Endothelial cell of umbilical vein (primary cell): ENCODE results near the gene SPDYC. TPM values are rescaled to one million over a fixed set of nuclear protein-coding genes. Genes with fewer than 3 reads are reported as not detected.
A peak's percentile ranks its signal among the peaks of the same experiment; 100 is the strongest.

Experiments used
- BruUV-seq: library from RNA; stranded (reverse); fragments of 400-500 nt; replicated peaks from 2 replicates; lab custom pipeline; 2021; lab: Mats Ljungman, UMichigan
- CTCF ChIA-PET: fragments of 300-600, 350-600 bp; sonication (Branson Sonifier 250); formaldehyde crosslinking; loops from one replicate; lab custom pipeline; 2021; ENCODE audit warnings: antibody characterized with exemption, inconsistent platforms; lab: Charles Lee
- POLR2A ChIA-PET: fragments of 300-600, 350-600 bp; sonication (Branson Sonifier 250); formaldehyde crosslinking; loops from one replicate; lab custom pipeline; 2021; ENCODE audit warnings: antibody characterized with exemption, inconsistent platforms; lab: Charles Lee
- DNase-seq: peaks from one replicate; pipeline ENCODE4 v3.0.0-alpha.2; 2011; ENCODE audit warnings: low read depth, low spot score
- FAIRE-seq: peaks from 2 replicates; lab custom pipeline; 2011; peaks lifted over from hg19 to GRCh38; lab: Jason Lieb, UNC
- H2AFZ ChIP-seq: 2 replicates; pipeline ENCODE4 v1.6.0; 2012; ENCODE audit warnings: low read depth, low read length, control low read depth, inconsistent platforms
- H3K27ac ChIP-seq: 2 replicates; pipeline ENCODE4 v1.5.1; 2011; ENCODE audit warnings: low read depth, mild to moderate bottlenecking, control low read depth, low read length, moderate library complexity; ENCODE audit not compliant: insufficient read depth
- H3K27me3 ChIP-seq, 2 experiments: 2 replicates each; pipeline versions ENCODE4 v1.6.0 to v1.6.1; 2011; ENCODE audit warnings: low read length in 2 of 2, mixed read lengths in 1 of 2; ENCODE audit not compliant: control insufficient read depth in 2 of 2, insufficient read depth in 2 of 2
- H3K36me3 ChIP-seq, 2 experiments: 2 replicates in 1 of 2; 3 replicates in 1 of 2; pipeline ENCODE4 v1.5.1; 2011; ENCODE audit warnings: low read length in 2 of 2, mild to moderate bottlenecking in 1 of 2, moderate library complexity in 1 of 2; ENCODE audit not compliant: control insufficient read depth in 2 of 2, insufficient read depth in 2 of 2; ENCODE audit errors: extremely low read depth in 1 of 2
- H3K4me1 ChIP-seq: 3 replicates; pipeline ENCODE4 v1.5.1; 2011; ENCODE audit warnings: mild to moderate bottlenecking, low read length; ENCODE audit not compliant: control insufficient read depth, insufficient read depth; ENCODE audit errors: extremely low read depth
- H3K4me2 ChIP-seq: 2 replicates; pipeline ENCODE4 v1.6.1; 2011; ENCODE audit warnings: low read length, control low read depth, mixed read lengths; ENCODE audit not compliant: insufficient read depth
- H3K4me3 ChIP-seq, 3 experiments: fragments of 200-600 bp in 1 of 3; sonication (generic), shearing (Covaris generic) in 1 of 3; replicated peaks in 1 of 3; 2 replicates each; pipeline ENCODE4 v1.5.1; 2011 to 2016; ENCODE audit warnings: control low read depth in 3 of 3, low read length in 3 of 3, mild to moderate bottlenecking in 2 of 3, inconsistent platforms in 1 of 3, low read depth in 1 of 3, moderate library complexity in 1 of 3; ENCODE audit not compliant: insufficient read depth in 1 of 3
- H3K79me2 ChIP-seq: 2 replicates; pipeline ENCODE4 v1.6.0; 2012; ENCODE audit warnings: low read length, inconsistent platforms; ENCODE audit not compliant: control insufficient read depth, insufficient read depth
- H3K9ac ChIP-seq: replicated peaks from 2 replicates; pipeline ENCODE3; 2011; ENCODE audit warnings: low read length, control low read depth; ENCODE audit not compliant: insufficient read depth; ENCODE audit errors: extremely low read depth
- H3K9me1 ChIP-seq: replicated peaks from 3 replicates; pipeline ENCODE4 v1.6.0; 2011; ENCODE audit warnings: mild to moderate bottlenecking, low read length; ENCODE audit not compliant: control insufficient read depth, insufficient read depth; ENCODE audit errors: extremely low read depth
- H3K9me3 ChIP-seq: replicated peaks from 2 replicates; pipeline ENCODE4 v1.5.1; 2012; ENCODE audit warnings: low read length, inconsistent platforms; ENCODE audit not compliant: control insufficient read depth, insufficient read depth
- H4K20me1 ChIP-seq: replicated peaks from 2 replicates; pipeline ENCODE3; 2011; ENCODE audit warnings: mild to moderate bottlenecking, low read length; ENCODE audit not compliant: control insufficient read depth, insufficient read depth; ENCODE audit errors: extremely low read depth
- EZH2 ChIP-seq: IDR thresholded peaks from 2 replicates; pipeline ENCODE4 v1.6.1; 2012; ENCODE audit warnings: borderline replicate concordance, low read depth, mild to moderate bottlenecking, moderate library complexity, low read length, inconsistent platforms; ENCODE audit not compliant: severe bottlenecking
- JUN ChIP-seq: IDR thresholded peaks from 2 replicates; pipeline ENCODE4 v1.6.1; 2011; ENCODE audit warnings: borderline replicate concordance, low read depth; ENCODE audit not compliant: insufficient read length, insufficient read depth
- dilution Hi-C: fragments of 300-500 bp; cut with MboI; formaldehyde crosslinking; loops from one replicate; pipeline ENCODE4 v1.15.0; 2019; ENCODE audit warnings: low sequenced_read_pairs; ENCODE audit not compliant: extremely low pct_ligation_motif_present
- intact Hi-C: fragments of 100-400 bp; cut with micrococcal nuclease; formaldehyde crosslinking; loops from one replicate; pipeline ENCODE4 v1.10.0; 2022
- polyA plus RNA-seq, 4 experiments: library from polyadenylated mRNA; depleted of rRNA in 3 of 4; stranded (reverse) in 3 of 4; unstranded in 1 of 4; fragments of >200 nt; gene quantifications; 2 replicates each; pipeline versions ENCODE4 v1.2.1 to v1.2.3, GENCODE V29; 2011 to 2012; ENCODE audit warnings: missing spikeins in 1 of 4
- total RNA-seq: library from RNA; stranded (reverse); gene quantifications from 2 replicates; pipeline ENCODE4 v1.2.3, GENCODE V29; 2021
- TF ChIP-seq, protein P1 (sequence below), 2 donors: IDR thresholded peaks; 1 replicate in 1 of 2; 2 replicates in 1 of 2; pipeline ENCODE4 v1.5.1; 2011; ENCODE audit warnings: low read length in 2 of 2, mild to moderate bottlenecking in 2 of 2, moderate library complexity in 2 of 2, control low read depth in 1 of 2, inconsistent platforms in 1 of 2, low read depth in 1 of 2; ENCODE audit not compliant: insufficient read depth in 1 of 2; ENCODE audit errors: extremely low read depth in 1 of 2
- TF ChIP-seq, protein P2 (sequence below): IDR thresholded peaks from 2 replicates; pipeline ENCODE4 v1.6.1; 2011; ENCODE audit not compliant: insufficient read depth, insufficient read length

Gene SPDYC
- total and polyA plus RNA-seq, 2 donors (not counting 3 experiments of a cell fraction or from before 2014, with no cell fraction given), result not detected

DNA sequence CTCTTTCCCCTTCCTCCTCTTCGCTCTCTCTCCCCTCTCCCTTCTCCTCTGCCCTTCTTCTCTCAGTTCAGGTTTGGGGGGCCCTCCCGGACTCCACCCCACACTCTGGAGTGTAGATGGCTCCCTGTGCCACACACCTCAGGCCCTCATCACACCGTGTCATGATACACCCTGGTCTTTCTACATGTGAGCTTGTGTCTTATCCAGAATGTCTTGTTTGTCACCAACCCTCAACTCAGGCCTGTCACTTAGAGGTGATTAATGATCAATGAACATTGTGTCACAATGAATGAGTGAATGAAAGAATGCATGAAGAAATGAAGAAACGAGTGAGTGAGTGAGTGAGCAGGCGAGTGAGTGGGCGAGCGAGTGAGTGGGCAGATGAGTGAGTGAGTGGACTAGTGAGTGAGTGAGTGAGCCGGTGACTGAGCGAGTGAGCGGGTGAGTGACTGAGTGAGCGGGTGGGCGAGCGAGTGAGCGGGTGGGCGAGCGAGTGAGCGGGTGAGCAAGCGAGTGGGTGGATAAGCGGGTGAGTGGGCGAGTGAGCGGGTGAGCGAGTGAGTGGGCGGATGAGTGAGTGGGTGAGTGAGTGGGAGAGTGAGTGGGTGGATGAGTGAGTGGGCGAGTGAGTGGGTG is 45.5 kb downstream of the SPDYC start:
- FAIRE-seq (no peak), DNase-seq (no peak)
- Histone ChIP-seq H3K79me2 (no peaks in the 10 kb centered on the region), H3K36me3 (peaks cover 0 to 10% of the 10 kb centered on the region in 2 experiments), H3K9me3 (no peaks in the 10 kb centered on the region), H2AFZ (no peak overlapping the region), H3K4me2 (no peak overlapping the region), H3K4me1 (no peaks in the 10 kb centered on the region), H3K4me3 (no peak overlapping the region), H3K9ac (no peak overlapping the region), H4K20me1 (no peaks in the 10 kb centered on the region), H3K9me1 (no peaks in the 10 kb centered on the region), H3K27ac (no peak overlapping the region), H3K27me3 (no peaks in the 10 kb centered on the region)
- ChIA-PET CTCF (interaction anchor here (0.9 kb wide), 1 partner anchor 10 kb away, joined by 4 read pairs; no protein-coding TSS in a partner anchor), POLR2A (no interaction called here)
- intact Hi-C loops (no loop called here), dilution Hi-C loops (no loop called here)
- TF ChIP-seq, protein P1, sequence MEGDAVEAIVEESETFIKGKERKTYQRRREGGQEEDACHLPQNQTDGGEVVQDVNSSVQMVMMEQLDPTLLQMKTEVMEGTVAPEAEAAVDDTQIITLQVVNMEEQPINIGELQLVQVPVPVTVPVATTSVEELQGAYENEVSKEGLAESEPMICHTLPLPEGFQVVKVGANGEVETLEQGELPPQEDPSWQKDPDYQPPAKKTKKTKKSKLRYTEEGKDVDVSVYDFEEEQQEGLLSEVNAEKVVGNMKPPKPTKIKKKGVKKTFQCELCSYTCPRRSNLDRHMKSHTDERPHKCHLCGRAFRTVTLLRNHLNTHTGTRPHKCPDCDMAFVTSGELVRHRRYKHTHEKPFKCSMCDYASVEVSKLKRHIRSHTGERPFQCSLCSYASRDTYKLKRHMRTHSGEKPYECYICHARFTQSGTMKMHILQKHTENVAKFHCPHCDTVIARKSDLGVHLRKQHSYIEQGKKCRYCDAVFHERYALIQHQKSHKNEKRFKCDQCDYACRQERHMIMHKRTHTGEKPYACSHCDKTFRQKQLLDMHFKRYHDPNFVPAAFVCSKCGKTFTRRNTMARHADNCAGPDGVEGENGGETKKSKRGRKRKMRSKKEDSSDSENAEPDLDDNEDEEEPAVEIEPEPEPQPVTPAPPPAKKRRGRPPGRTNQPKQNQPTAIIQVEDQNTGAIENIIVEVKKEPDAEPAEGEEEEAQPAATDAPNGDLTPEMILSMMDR (IDR thresholded peaks at IDR 0.05; ENCODE audit: extremely low read depth in 1 of 2, insufficient read depth in 1 of 2, low read depth in 1 of 2, low read length in 2 of 2), result no peak
- no peak for TF ChIP-seq JUN
- no peak for TF ChIP-seq EZH2
- BruUV-seq, result no TSS peak

GRCh38 chr11:65216830-65217229 is 46.8 kb downstream of the SPDYC start:
- FAIRE-seq, result no peak
- H3K4me2 ChIP-seq, result no peak overlapping the region
- H3K27me3 ChIP-seq, result no peaks in the 10 kb centered on the region
- no peaks in the 10 kb centered on the region for H4K20me1 ChIP-seq
- POLR2A ChIA-PET, result no interaction called here
- BruUV-seq, result no TSS peak
- intact Hi-C loops (no loop called here), dilution Hi-C loops (no loop called here)
- H3K27ac ChIP-seq, result no peak overlapping the region
- H3K9ac ChIP-seq, result no peak overlapping the region
- DNase-seq, result no peak
- H3K4me1 ChIP-seq, result no peaks in the 10 kb centered on the region
- no peaks in the 10 kb centered on the region for H3K36me3 ChIP-seq
- CTCF ChIA-PET, result no interaction called here
- no peaks in the 10 kb centered on the region for H3K9me1 ChIP-seq
- TF ChIP-seq, protein P2, sequence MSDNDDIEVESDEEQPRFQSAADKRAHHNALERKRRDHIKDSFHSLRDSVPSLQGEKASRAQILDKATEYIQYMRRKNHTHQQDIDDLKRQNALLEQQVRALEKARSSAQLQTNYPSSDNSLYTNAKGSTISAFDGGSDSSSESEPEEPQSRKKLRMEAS, result no peak
- TF ChIP-seq, protein P1 (IDR thresholded peaks at IDR 0.05; ENCODE audit: extremely low read depth in 1 of 2, insufficient read depth in 1 of 2, low read depth in 1 of 2, low read length in 2 of 2), result peak in 1 of 2 donors; percentile 7
- H2AFZ ChIP-seq, result no peak overlapping the region
- H3K4me3 ChIP-seq, result no peak overlapping the region
- no peaks in the 10 kb centered on the region for H3K9me3 ChIP-seq
- no peaks in the 10 kb centered on the region for H3K79me2 ChIP-seq
